Stomach (tissue), 9 donors: ENCODE results near the gene GSG1L. TPM values are rescaled to one million over a fixed set of nuclear protein-coding genes. Genes with fewer than 3 reads are reported as not detected.

Experiments used
- DNase-seq, 2 donors: peaks; one replicate each; pipeline versions ENCODE4 v3.0.0 to v3.0.0-alpha.2; 2013 to 2019
- H3K27ac ChIP-seq, 5 donors: fragments of 200-600 bp in 4 of 5; sonication (generic) in 4 of 5; one replicate each; pipeline ENCODE4 v1.5.1; 2013 to 2019; ENCODE audit warnings: mild to moderate bottlenecking in 1 of 5, moderate library complexity in 1 of 5
- H3K27me3 ChIP-seq, 3 donors: fragments of 200-600 bp; sonication (generic); one replicate each; pipeline ENCODE4 v1.5.1; 2017 to 2019; ENCODE audit warnings: mixed run types in 1 of 3
- H3K36me3 ChIP-seq, 4 donors: fragments of 200-600 bp; sonication (generic); 1 replicate in 3 of 4; 2 replicates in 1 of 4; pipeline ENCODE4 v1.5.1; 2016 to 2019
- H3K4me1 ChIP-seq, 4 donors: fragments of 200-600 bp; sonication (generic); one replicate each; pipeline ENCODE4 v1.5.1; 2016 to 2019
- H3K4me3 ChIP-seq, 4 donors: fragments of 200-600 bp; sonication (generic) in 3 of 4; one replicate each; pipeline ENCODE4 v1.5.1; 2016 to 2019; ENCODE audit warnings: mild to moderate bottlenecking in 1 of 4
- H3K9me3 ChIP-seq, 4 donors: fragments of 200-600 bp; sonication (generic); one replicate each; pipeline ENCODE4 v1.5.1; 2016 to 2019
- EP300 ChIP-seq: sonication (generic); formaldehyde crosslinking; IDR thresholded peaks from one replicate; pipeline ENCODE4 v1.6.1; 2017; ENCODE audit warnings: antibody characterized with exemption
- POLR2A ChIP-seq, 4 donors: fragments of 450-650 bp; IDR thresholded peaks; one replicate each; pipeline ENCODE4 v1.6.1; 2016; ENCODE audit warnings: antibody characterized with exemption in 4 of 4, control low read depth in 2 of 4, mild to moderate bottlenecking in 1 of 4, moderate library complexity in 1 of 4
- POLR2AphosphoS5 ChIP-seq, 3 donors: sonication (generic); formaldehyde crosslinking; IDR thresholded peaks; one replicate each; pipeline ENCODE4 v1.6.1; 2016; ENCODE audit warnings: antibody characterized with exemption in 3 of 3
- WGBS, 5 donors: extraction: QIAGEN DNeasy Blood & Tissue Kit in 3 of 5; methylation state at CpG; one replicate each; pipeline versions ENCODE4 v1.1.5 to v1.1.7; 2013 to 2018; 5-methylcytosine and 5-hydroxymethylcytosine counted together
- intact Hi-C: fragments of 100-400 bp; cut with DNase I; formaldehyde crosslinking; loops from one replicate; pipeline ENCODE4 v1.15.1; 2023; ENCODE audit warnings: low total_unique reads
- polyA plus RNA-seq, 3 donors: library from polyadenylated mRNA; stranded (reverse); fragments of 200-250 nt; gene quantifications; one replicate each; pipeline ENCODE4 v1.2.3, GENCODE V29; 2013
- total RNA-seq, 5 donors: library from RNA; depleted of rRNA; stranded (reverse); fragments of >200 nt; gene quantifications; one replicate each; pipeline versions ENCODE4 v1.1.0 to v1.2.3, GENCODE V29; 2014 to 2016
- TF ChIP-seq, protein P1 (sequence below), 7 experiments: fragments of 450-650 bp in 4 of 7; fragments of 200-600 bp in 3 of 7; sonication (generic) in 3 of 7; IDR thresholded peaks; one replicate each; pipeline ENCODE4 v1.5.1; 2016 to 2019; ENCODE audit warnings: antibody characterized with exemption in 7 of 7, control low read depth in 2 of 7, mild to moderate bottlenecking in 1 of 7
- donor health status: healthy with polysubstance abuse.
- donor health status: Bipolar disorder and iron deficiency.
- donor health status: healthy.

Gene GSG1L
- total and polyA plus RNA-seq, 8 donors: 0.06 TPM; not detected in 7

GRCh38 chr16:28035866-28036393, 27.6 kb downstream of the GSG1L start:
- no peak overlapping the region for H3K4me3 ChIP-seq
- H3K4me1 ChIP-seq: no peaks in the 10 kb centered on the region
- no peak for DNase-seq
- H3K9me3 ChIP-seq: no peaks in the 10 kb centered on the region
- H3K36me3 ChIP-seq: no peaks in the 10 kb centered on the region
- intact Hi-C loops: no loop called here
- TF ChIP-seq POLR2AphosphoS5 (IDR thresholded peaks at IDR 0.05) (no peak), POLR2A (IDR thresholded peaks at IDR 0.05) (no peak), EP300 (no peak)
- TF ChIP-seq, protein P1, sequence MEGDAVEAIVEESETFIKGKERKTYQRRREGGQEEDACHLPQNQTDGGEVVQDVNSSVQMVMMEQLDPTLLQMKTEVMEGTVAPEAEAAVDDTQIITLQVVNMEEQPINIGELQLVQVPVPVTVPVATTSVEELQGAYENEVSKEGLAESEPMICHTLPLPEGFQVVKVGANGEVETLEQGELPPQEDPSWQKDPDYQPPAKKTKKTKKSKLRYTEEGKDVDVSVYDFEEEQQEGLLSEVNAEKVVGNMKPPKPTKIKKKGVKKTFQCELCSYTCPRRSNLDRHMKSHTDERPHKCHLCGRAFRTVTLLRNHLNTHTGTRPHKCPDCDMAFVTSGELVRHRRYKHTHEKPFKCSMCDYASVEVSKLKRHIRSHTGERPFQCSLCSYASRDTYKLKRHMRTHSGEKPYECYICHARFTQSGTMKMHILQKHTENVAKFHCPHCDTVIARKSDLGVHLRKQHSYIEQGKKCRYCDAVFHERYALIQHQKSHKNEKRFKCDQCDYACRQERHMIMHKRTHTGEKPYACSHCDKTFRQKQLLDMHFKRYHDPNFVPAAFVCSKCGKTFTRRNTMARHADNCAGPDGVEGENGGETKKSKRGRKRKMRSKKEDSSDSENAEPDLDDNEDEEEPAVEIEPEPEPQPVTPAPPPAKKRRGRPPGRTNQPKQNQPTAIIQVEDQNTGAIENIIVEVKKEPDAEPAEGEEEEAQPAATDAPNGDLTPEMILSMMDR (IDR thresholded peaks at IDR 0.05): no peak
- peaks cover 0 to 35% (median 3%) of the 10 kb centered on the region in 3 donors for H3K27me3 ChIP-seq
- H3K27ac ChIP-seq: no peak overlapping the region
- 60 to 77% (median 69%) methylated on average over 9 to 10 of the region's 10 CpGs for WGBS, 5 donors

DNA sequence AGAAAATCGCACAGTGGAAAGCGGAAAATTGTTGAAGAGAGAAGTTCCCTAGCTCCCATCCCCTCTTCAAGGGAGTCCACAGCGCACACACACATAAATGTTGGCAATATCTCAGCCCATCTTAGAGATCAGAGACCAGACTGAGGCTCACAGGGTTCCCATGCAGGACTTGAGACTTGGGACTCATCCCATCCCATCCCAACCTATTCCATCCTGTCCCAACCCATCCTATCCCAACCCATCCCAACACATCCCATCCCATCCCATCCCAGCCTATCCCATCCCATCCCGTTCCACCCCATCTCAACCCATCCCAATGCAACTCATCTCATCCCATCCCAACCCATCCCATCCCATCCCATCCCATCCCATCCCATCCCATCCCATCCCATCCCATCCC, 29.6 kb downstream of the GSG1L start:
- H3K27me3 ChIP-seq: peaks cover 0 to 32% (median 3%) of the 10 kb centered on the region in 3 donors
- no peak overlapping the region for H3K27ac ChIP-seq
- intact Hi-C loops: no loop called here
- H3K36me3 ChIP-seq: no peaks in the 10 kb centered on the region
- WGBS, 5 donors: 92 to 96% (median 93%) methylated on average over 4 of the region's 4 CpGs
- no peak for TF ChIP-seq POLR2AphosphoS5 (IDR thresholded peaks at IDR 0.05)
- TF ChIP-seq POLR2A (IDR thresholded peaks at IDR 0.05): no peak
- TF ChIP-seq EP300: no peak
- TF ChIP-seq, protein P1 (IDR thresholded peaks at IDR 0.05): no peak
- no peak overlapping the region for H3K4me3 ChIP-seq
- no peaks in the 10 kb centered on the region for H3K9me3 ChIP-seq
- DNase-seq: no peak
- H3K4me1 ChIP-seq: no peaks in the 10 kb centered on the region

- Histone ChIP-seq H3K4me3 (no peak overlapping the region), H3K4me1 (no peaks in the 10 kb centered on the region), H3K27me3 (peaks cover 0 to 9% (median 0%) of the 10 kb centered on the region in 3 donors), H3K9me3 (no peaks in the 10 kb centered on the region), H3K27ac (no peak overlapping the region), H3K36me3 (no peaks in the 10 kb centered on the region)
- 82 to 87% (median 83%) methylated on average over 6 of the region's 6 CpGs for WGBS, 5 donors
- DNase-seq: no peak
- intact Hi-C loops: no loop called here
- TF ChIP-seq, protein P1 (IDR thresholded peaks at IDR 0.05): no peak
- TF ChIP-seq POLR2AphosphoS5 (IDR thresholded peaks at IDR 0.05) (no peak), EP300 (no peak), POLR2A (IDR thresholded peaks at IDR 0.05) (no peak)
These were observed 34.0 kb downstream of the GSG1L start for GRCh38 chr16:28029387-28030002.

DNA sequence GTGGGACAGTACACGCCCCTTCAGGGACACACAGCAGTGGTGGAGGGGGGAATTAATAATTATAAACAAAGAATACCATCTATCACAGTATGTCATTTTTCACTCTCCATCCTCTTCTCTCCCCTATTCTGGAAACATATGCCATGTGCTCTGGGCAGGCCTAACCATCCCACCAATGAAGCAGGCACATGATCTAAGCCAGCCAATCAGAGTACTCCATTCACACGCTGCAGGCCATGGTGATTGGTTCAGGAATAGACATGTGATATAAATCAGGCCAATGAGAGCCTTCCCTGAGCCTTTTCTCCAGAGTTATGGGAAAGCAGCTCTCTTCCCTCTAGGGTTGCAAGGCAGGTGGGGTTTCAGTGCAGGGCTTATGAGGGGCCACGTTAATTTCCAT, 36.5 kb downstream of the GSG1L start:
- Histone ChIP-seq H3K36me3 (no peaks in the 10 kb centered on the region), H3K4me1 (no peaks in the 10 kb centered on the region), H3K9me3 (peaks cover 0 to 4% (median 0%) of the 10 kb centered on the region in 4 donors), H3K4me3 (no peak overlapping the region), H3K27ac (no peak overlapping the region), H3K27me3 (no peaks in the 10 kb centered on the region)
- WGBS, 5 donors: 84 to 95% (median 92%) methylated on average over 3 of the region's 3 CpGs
- TF ChIP-seq, protein P1 (IDR thresholded peaks at IDR 0.05): no peak
- TF ChIP-seq EP300: no peak
- no peak for TF ChIP-seq POLR2A (IDR thresholded peaks at IDR 0.05)
- TF ChIP-seq POLR2AphosphoS5 (IDR thresholded peaks at IDR 0.05): no peak
- intact Hi-C loops: no loop called here
- no peak for DNase-seq
